SK-N-SH treated with all-trans-retinoic acid at 6 μM for 48 hours (cell line): Measurements from ENCODE around the gene DSTYK.
A peak's percentile ranks its signal among the peaks of the same experiment; 100 is the strongest.

ENCODE experiments used
- ATAC-seq: fragments of 200-7000 bp; cut with Tn5 transposase; 3 replicates; pipeline ENCODE4 v1.9.1; 2020; ENCODE audit warnings: mild to moderate bottlenecking, moderate library complexity
- ARNTL ChIP-seq: fragments of 450-650 bp; formaldehyde crosslinking; IDR thresholded peaks from 2 replicates; pipeline ENCODE4 v1.5.0; 2020; ENCODE audit warnings: low read depth, mild to moderate bottlenecking, moderate library complexity, borderline replicate concordance
- BACH2 ChIP-seq: fragments of 250-450 bp; sonication (Bioruptor Pico); IDR thresholded peaks from 2 replicates; pipeline ENCODE4 v1.9.0; 2021; ENCODE audit warnings: mild to moderate bottlenecking, borderline replicate concordance
- CREB5 ChIP-seq: fragments of 250-450 bp; sonication (Bioruptor Pico); IDR thresholded peaks from 2 replicates; pipeline ENCODE4 v1.5.1; 2020; ENCODE audit warnings: low read depth, mild to moderate bottlenecking, moderate library complexity
- CSDC2 ChIP-seq: fragments of 250-450 bp; sonication (Bioruptor Pico); IDR thresholded peaks from 2 replicates; pipeline ENCODE4 v1.5.0; 2020; ENCODE audit warnings: mild to moderate bottlenecking, moderate library complexity
- CSRNP3 ChIP-seq: fragments of 250-450 bp; sonication (Bioruptor Pico); IDR thresholded peaks from 2 replicates; pipeline ENCODE4 v1.5.1; 2021; ENCODE audit warnings: mild to moderate bottlenecking, moderate library complexity
- ESRRG ChIP-seq: fragments of 250-450 bp; sonication (Bioruptor Pico); IDR thresholded peaks from 2 replicates; pipeline ENCODE4 v1.6.1; 2021; ENCODE audit warnings: mild to moderate bottlenecking
- GLIS3 ChIP-seq: fragments of 250-450 bp; sonication (Bioruptor Pico); IDR thresholded peaks from 2 replicates; pipeline ENCODE4 v1.5.0; 2020; ENCODE audit warnings: mild to moderate bottlenecking, moderate library complexity
- ISL1 ChIP-seq: fragments of 250-450 bp; sonication (Bioruptor Pico); IDR thresholded peaks from 2 replicates; pipeline ENCODE4 v2.1.2; 2022; ENCODE audit warnings: mild to moderate bottlenecking, moderate library complexity
- OSR1 ChIP-seq: fragments of 250-450 bp; sonication (Bioruptor Pico); IDR thresholded peaks from 2 replicates; pipeline ENCODE4 v1.8.0; 2022; ENCODE audit warnings: moderate library complexity, mild to moderate bottlenecking, inconsistent platforms
- PATZ1 ChIP-seq: fragments of 250-450 bp; sonication (Bioruptor Pico); IDR thresholded peaks from 2 replicates; pipeline ENCODE4 v1.8.0; 2020; ENCODE audit warnings: mild to moderate bottlenecking, moderate library complexity, borderline replicate concordance
- PPARA ChIP-seq: fragments of 250-450 bp; sonication (Bioruptor Pico); IDR thresholded peaks from 2 replicates; pipeline ENCODE4 v1.5.0; 2020; ENCODE audit warnings: mild to moderate bottlenecking, borderline replicate concordance
- RARB ChIP-seq: fragments of 250-450 bp; sonication (Bioruptor Pico); IDR thresholded peaks from 2 replicates; pipeline ENCODE4 v1.8.0; 2021; ENCODE audit warnings: mild to moderate bottlenecking, moderate library complexity
- SNAI2 ChIP-seq: fragments of 250-450 bp; sonication (Bioruptor Pico); IDR thresholded peaks from 2 replicates; pipeline ENCODE4 v1.5.0; 2020; ENCODE audit warnings: mild to moderate bottlenecking, moderate library complexity
- TCF4 ChIP-seq: fragments of 250-450 bp; sonication (Bioruptor Pico); IDR thresholded peaks from 2 replicates; pipeline ENCODE4 v1.8.0; 2021; ENCODE audit warnings: mild to moderate bottlenecking, moderate library complexity, borderline replicate concordance
- TOX ChIP-seq: fragments of 250-450 bp; sonication (Bioruptor Pico); IDR thresholded peaks from 2 replicates; pipeline ENCODE4 v1.8.0; 2021; ENCODE audit warnings: mild to moderate bottlenecking, moderate library complexity, borderline replicate concordance
- TSHZ2 ChIP-seq: fragments of 250-450 bp; sonication (Bioruptor Pico); IDR thresholded peaks from 2 replicates; pipeline ENCODE4 v1.5.0; 2020; ENCODE audit warnings: mild to moderate bottlenecking, moderate library complexity
- ZC3H10 ChIP-seq: fragments of 250-450 bp; sonication (Bioruptor Pico); IDR thresholded peaks from 2 replicates; pipeline ENCODE4 v1.5.1; 2021; ENCODE audit warnings: mild to moderate bottlenecking, moderate library complexity
- ZFP30 ChIP-seq: fragments of 450-650 bp; formaldehyde crosslinking; IDR thresholded peaks from 2 replicates; pipeline ENCODE4 v1.5.0; 2022; ENCODE audit warnings: mild to moderate bottlenecking, moderate library complexity
- ZNF565 ChIP-seq: fragments of 450-650 bp; formaldehyde crosslinking; conservative IDR thresholded peaks from 2 replicates; pipeline ENCODE4 v1.5.0; 2020; ENCODE audit warnings: low read depth, mild to moderate bottlenecking, moderate library complexity
- ZNF70 ChIP-seq: fragments of 450-650 bp; formaldehyde crosslinking; IDR thresholded peaks from 2 replicates; pipeline ENCODE4 v1.5.0; 2020; ENCODE audit warnings: mild to moderate bottlenecking, moderate library complexity
- ZNF8 ChIP-seq: fragments of 450-650 bp; formaldehyde crosslinking; IDR thresholded peaks from 2 replicates; pipeline ENCODE4 v1.5.0; 2020; ENCODE audit warnings: mild to moderate bottlenecking, moderate library complexity

The DSTYK gene

GRCh38 chr1:205229399-205229871 lies 17.9 kb upstream of the DSTYK start:
- no peak for TF ChIP-seq PATZ1 (CRISPR knock-in tag)
- no peak for TF ChIP-seq OSR1
- TF ChIP-seq ZNF70: no peak
- no peak for TF ChIP-seq TOX (CRISPR knock-in tag)
- no peak for TF ChIP-seq RARB (CRISPR knock-in tag)
- no peak for TF ChIP-seq ZC3H10
- no peak for TF ChIP-seq ZFP30
- no peak for TF ChIP-seq CSRNP3
- TF ChIP-seq ZNF8 (CRISPR knock-in tag): no peak
- no peak for TF ChIP-seq ISL1
- no peak for TF ChIP-seq TSHZ2 (CRISPR knock-in tag)
- TF ChIP-seq TCF4 (CRISPR knock-in tag): no peak
- TF ChIP-seq CREB5 (CRISPR knock-in tag): no peak
- TF ChIP-seq GLIS3: no peak
- TF ChIP-seq ESRRG: no peak
- TF ChIP-seq CSDC2 (CRISPR knock-in tag): no peak
- no peak for TF ChIP-seq BACH2 (CRISPR knock-in tag)
- no peak for TF ChIP-seq SNAI2 (CRISPR knock-in tag)
- peak; percentile 64 for ATAC-seq

GRCh38 chr1:205228093-205228521 lies 16.6 kb upstream of the DSTYK start:
- TF ChIP-seq ZNF8 (CRISPR knock-in tag) (no peak), ZC3H10 (no peak), PATZ1 (CRISPR knock-in tag) (no peak), ARNTL (CRISPR knock-in tag) (no peak), TOX (CRISPR knock-in tag) (no peak), CSDC2 (CRISPR knock-in tag) (no peak), CSRNP3 (no peak), CREB5 (CRISPR knock-in tag) (no peak), PPARA (CRISPR knock-in tag) (no peak), TCF4 (CRISPR knock-in tag) (no peak), RARB (CRISPR knock-in tag) (no peak), OSR1 (no peak), ISL1 (no peak), ZNF565 (CRISPR knock-in tag) (no peak), SNAI2 (CRISPR knock-in tag) (no peak), TSHZ2 (CRISPR knock-in tag) (no peak), ESRRG (no peak)
- TF ChIP-seq, all 23 proteins: peak for 0
- ATAC-seq: peak; percentile 34
